Psoas muscle (tissue), 8 donors: Measurements from ENCODE around the gene COA1. TPM values are rescaled to one million over a fixed set of nuclear protein-coding genes. Genes with fewer than 3 reads are reported as not detected.

Experiments
- ATAC-seq, 4 donors: fragments of 200-7000 bp; cut with Tn5 transposase; one replicate each; pipeline ENCODE4 v1.9.1; 2020; ENCODE audit warnings: moderate library complexity in 3 of 4, mild to moderate bottlenecking in 2 of 4
- DNase-seq, 2 donors: peaks; one replicate each; pipeline ENCODE4 v3.0.0-alpha.2; 2020
- H3K27ac ChIP-seq: fragments of 200-600 bp; one replicate; pipeline ENCODE4 v1.8.0; 2022
- H3K27me3 ChIP-seq, 3 donors: fragments of 200-600 bp in 1 of 3; one replicate each; pipeline versions ENCODE4 v1.6.1 to v1.8.0; 2013 to 2022; ENCODE audit warnings: low read length in 2 of 3, mild to moderate bottlenecking in 2 of 3, moderate library complexity in 1 of 3; ENCODE audit not compliant: insufficient read depth in 3 of 3
- H3K36me3 ChIP-seq, 2 donors: fragments of 200-600 bp in 1 of 2; one replicate each; pipeline versions ENCODE4 v1.6.1 to v1.8.0; 2013 to 2022; ENCODE audit warnings: low read depth in 1 of 2, mild to moderate bottlenecking in 1 of 2, moderate library complexity in 1 of 2; ENCODE audit not compliant: insufficient read depth in 1 of 2
- H3K4me1 ChIP-seq: fragments of 200-600 bp; one replicate; pipeline ENCODE4 v1.8.0; 2022
- H3K4me3 ChIP-seq: fragments of 200-600 bp; one replicate; pipeline ENCODE4 v1.8.0; 2022; ENCODE audit warnings: mild to moderate bottlenecking
- H3K9me3 ChIP-seq: fragments of 200-600 bp; one replicate; pipeline ENCODE4 v1.8.0; 2022
- WGBS, 3 donors: extraction: QIAGEN DNeasy Blood & Tissue Kit; methylation state at CpG; one replicate each; pipeline versions ENCODE4 v1.1.6 to v1.1.7; 2013; 5-methylcytosine and 5-hydroxymethylcytosine counted together
- intact Hi-C, 2 donors: fragments of 100-400 bp; cut with DNase I; formaldehyde crosslinking; loops; one replicate each; pipeline versions ENCODE4 v1.11.0 to v1.14.2; 2022
- polyA plus RNA-seq, 3 donors: library from polyadenylated mRNA; stranded (reverse); fragments of 200-250 nt; gene quantifications; one replicate each; pipeline ENCODE4 v1.2.3, GENCODE V29; 2013
- total RNA-seq, 4 donors: library from RNA; stranded (reverse); fragmentation: NEBNext Ultra II Directional in 2 of 4; extraction: Animal tissue kit (Norgen Biotek cat#: 25700) in 2 of 4; gene quantifications; one replicate each; pipeline versions ENCODE4 v1.2.1 to v1.2.4, GENCODE V29; 2021 to 2023
- TF ChIP-seq, protein P1 (sequence below): fragments of 200-600 bp; IDR thresholded peaks from one replicate; pipeline ENCODE4 v1.8.0; 2022; ENCODE audit warnings: antibody characterized with exemption
- donor health status: healthy with polysubstance abuse.
- donor health status: DM: no; HTN: no; CAD: no; lungs with moderate emphysema.
- donor health status: Bipolar disorder and iron deficiency.
- donor health status: healthy.
- donor health status: DM: yes; HTN: yes; CAD: no.
- donor health status: DM: no; HTN: no; CAD: no.
- donor health status: DM: no; HTN: no; CAD: no.
- donor health status: DM: yes; HTN: yes; CAD: no.

COA1 gene
- total and polyA plus RNA-seq, 7 donors: 41.5 to 74.9 (median 60.5) TPM

DNA sequence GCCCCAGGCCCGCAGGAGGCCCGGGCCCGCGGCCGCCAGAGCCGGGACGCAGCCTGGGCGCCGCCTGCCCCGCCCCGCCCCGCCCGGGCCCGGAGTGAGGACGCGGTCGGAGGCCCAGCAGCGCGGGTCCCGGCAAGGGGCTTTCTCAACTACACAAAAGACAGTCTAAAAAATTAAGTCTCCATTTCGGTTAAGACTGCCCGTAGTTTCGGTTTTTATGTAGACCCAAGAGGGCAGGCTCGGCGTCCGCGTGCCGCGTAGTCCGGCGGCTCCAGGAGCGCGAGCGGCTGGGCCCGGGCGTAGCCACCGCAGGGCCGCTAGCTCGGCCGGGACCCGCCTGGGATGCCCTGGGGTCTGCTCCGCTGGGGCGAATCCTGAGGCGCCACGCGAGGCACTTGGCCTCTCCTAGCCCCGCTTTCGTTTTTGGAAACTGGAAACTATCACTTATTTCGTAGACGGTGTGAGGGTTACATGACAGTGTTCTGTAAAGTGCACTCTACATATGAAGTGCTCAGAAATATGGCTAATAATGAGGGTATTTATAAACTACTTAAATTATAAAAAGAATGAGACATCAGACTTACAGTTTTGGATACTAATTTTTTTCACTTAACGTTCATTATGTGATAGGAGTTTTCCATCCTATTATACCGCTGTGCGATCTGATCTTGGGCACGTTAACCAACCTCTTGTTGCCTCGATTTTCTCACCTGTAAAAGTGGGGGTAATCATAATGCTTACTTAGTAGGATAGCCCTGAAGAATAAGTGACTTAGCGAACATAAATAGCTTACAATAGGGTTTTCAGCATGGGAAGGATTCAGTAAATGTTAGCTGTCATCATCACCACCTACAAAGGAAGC, 29.7 kb upstream of the COA1 start:
- H3K9me3 ChIP-seq: no peaks in the 10 kb centered on the region
- peak overlapping the region; percentile 74 for H3K27ac ChIP-seq
- 3 to 5% (median 4%) methylated on average over 44 to 56 of the region's 56 CpGs for WGBS, 3 donors
- peak overlapping the region; percentile 66 for H3K4me3 ChIP-seq
- peaks cover 10% of the 10 kb centered on the region for H3K4me1 ChIP-seq
- intact Hi-C loops: loop anchor here in 1 of 2 donors (10.0 kb wide), 1 partner anchor 76 kb away; no protein-coding TSS in a partner anchor
- H3K27me3 ChIP-seq: no peaks in the 10 kb centered on the region
- TF ChIP-seq, protein P1, sequence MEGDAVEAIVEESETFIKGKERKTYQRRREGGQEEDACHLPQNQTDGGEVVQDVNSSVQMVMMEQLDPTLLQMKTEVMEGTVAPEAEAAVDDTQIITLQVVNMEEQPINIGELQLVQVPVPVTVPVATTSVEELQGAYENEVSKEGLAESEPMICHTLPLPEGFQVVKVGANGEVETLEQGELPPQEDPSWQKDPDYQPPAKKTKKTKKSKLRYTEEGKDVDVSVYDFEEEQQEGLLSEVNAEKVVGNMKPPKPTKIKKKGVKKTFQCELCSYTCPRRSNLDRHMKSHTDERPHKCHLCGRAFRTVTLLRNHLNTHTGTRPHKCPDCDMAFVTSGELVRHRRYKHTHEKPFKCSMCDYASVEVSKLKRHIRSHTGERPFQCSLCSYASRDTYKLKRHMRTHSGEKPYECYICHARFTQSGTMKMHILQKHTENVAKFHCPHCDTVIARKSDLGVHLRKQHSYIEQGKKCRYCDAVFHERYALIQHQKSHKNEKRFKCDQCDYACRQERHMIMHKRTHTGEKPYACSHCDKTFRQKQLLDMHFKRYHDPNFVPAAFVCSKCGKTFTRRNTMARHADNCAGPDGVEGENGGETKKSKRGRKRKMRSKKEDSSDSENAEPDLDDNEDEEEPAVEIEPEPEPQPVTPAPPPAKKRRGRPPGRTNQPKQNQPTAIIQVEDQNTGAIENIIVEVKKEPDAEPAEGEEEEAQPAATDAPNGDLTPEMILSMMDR: no peak
- DNase-seq (peak; percentile 42 to 58), ATAC-seq (peak; percentile 80 to 83 (median 80))
- H3K36me3 ChIP-seq: no peaks in the 10 kb centered on the region

DNA sequence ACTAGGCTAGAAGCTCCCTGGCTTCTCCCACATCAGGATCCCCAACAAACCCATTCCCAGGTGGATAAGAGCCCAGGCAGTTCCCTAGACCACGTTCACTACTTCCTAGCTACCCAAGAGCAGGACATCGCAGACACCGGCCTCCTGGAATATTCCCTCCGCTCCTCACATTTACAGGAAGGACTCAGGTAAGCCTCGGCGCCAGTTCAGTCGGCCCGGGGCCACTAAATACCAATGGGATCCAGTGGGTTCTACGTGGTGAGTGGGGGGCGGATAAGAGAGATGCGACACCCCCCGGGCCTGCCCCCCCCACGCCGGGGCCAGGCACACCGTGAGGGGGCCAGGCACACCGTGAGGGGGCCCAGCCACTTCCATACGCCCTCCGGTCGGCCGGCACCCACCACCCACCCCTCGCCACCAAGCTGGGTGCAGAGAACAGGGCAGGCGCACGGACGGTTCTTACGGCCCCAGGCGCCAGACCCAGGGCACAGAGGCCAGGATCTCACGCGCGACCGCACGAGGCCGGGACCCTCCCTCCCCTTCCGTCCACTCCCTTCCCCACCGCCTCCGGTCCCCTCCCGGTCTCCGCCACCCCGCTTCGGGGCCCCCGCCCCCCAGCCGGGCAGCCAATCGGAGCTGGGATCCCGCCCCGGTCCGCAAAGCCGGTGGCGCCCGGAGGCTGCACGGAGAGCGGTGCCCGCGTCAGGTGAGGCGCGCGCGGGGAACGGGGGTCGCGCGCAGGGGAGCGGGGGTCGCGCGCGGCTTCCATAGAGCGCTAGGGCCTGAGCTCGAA, 28.9 kb upstream of the COA1 start, which contains the start of gene BLVRA:
Gene BLVRA, plus strand, starts transcription at position 652 of the 793 bp plus-strand sequence. CDS start 12,479 bp downstream, outside the sequence.
- H3K27ac ChIP-seq: peak within 1 kb of the TSS; percentile 74
- ATAC-seq (peak; percentile 78 to 93 (median 87)), DNase-seq (peak; percentile 67 to 78)
- H3K36me3 ChIP-seq: no peaks in the 10 kb centered on the region
- peaks cover 8% of the 10 kb centered on the region for H3K4me1 ChIP-seq
- TF ChIP-seq, protein P1: no peak
- no peaks in the 10 kb centered on the region for H3K9me3 ChIP-seq
- H3K4me3 ChIP-seq: peak within 1 kb of the TSS; percentile 66
- intact Hi-C loops: loop anchor here in 1 of 2 donors (10.0 kb wide), 1 partner anchor 77 kb away; no protein-coding TSS in a partner anchor
- no peaks in the 10 kb centered on the region for H3K27me3 ChIP-seq
- WGBS, 3 donors: 3 to 6% (median 6%) methylated on average over 37 to 67 of the region's 67 CpGs

DNA sequence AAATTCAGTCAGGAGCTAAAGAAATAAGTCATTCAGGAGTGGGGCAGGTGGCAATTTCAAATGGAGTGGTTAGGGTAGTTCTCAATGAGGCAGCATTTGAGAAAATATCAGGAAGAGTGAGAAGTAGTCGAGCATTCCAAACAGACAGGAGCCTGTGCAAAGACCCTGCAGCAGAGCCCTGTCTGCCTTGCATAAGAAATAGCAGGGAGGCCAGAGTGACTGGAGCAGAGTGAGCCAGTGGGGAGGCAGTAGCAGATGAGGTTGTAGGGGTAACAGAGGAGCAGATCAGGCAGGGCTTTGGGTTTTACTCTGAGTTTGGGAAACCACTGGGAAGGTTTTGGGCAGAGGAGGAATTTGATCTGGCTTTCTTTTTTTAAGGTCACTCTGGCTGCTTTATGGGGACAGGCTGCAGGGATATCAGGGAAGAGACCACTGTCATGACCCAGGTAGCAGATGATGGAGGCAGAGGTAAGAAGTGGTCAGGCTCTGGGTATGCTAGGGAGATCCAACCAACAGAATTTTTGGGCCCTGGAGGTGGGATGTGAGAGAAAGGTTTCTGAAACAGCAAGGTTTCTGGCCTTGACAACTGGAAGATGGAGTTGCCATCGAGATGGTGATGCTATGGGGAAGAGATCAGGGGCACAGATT, 27.9 kb upstream of the COA1 start:
- TF ChIP-seq, protein P1: no peak
- 88 to 90% (median 89%) methylated on average over 2 of the region's 2 CpGs for WGBS, 3 donors
- H3K4me3 ChIP-seq: peak overlapping the region; percentile 66
- DNase-seq: no peak
- no peaks in the 10 kb centered on the region for H3K27me3 ChIP-seq
- H3K4me1 ChIP-seq: peaks cover 8% of the 10 kb centered on the region
- intact Hi-C loops: loop anchor here in 1 of 2 donors (10.0 kb wide), 1 partner anchor 78 kb away; no protein-coding TSS in a partner anchor
- no peak overlapping the region for H3K27ac ChIP-seq
- H3K9me3 ChIP-seq: no peaks in the 10 kb centered on the region
- no peak for ATAC-seq
- H3K36me3 ChIP-seq: no peaks in the 10 kb centered on the region

DNA sequence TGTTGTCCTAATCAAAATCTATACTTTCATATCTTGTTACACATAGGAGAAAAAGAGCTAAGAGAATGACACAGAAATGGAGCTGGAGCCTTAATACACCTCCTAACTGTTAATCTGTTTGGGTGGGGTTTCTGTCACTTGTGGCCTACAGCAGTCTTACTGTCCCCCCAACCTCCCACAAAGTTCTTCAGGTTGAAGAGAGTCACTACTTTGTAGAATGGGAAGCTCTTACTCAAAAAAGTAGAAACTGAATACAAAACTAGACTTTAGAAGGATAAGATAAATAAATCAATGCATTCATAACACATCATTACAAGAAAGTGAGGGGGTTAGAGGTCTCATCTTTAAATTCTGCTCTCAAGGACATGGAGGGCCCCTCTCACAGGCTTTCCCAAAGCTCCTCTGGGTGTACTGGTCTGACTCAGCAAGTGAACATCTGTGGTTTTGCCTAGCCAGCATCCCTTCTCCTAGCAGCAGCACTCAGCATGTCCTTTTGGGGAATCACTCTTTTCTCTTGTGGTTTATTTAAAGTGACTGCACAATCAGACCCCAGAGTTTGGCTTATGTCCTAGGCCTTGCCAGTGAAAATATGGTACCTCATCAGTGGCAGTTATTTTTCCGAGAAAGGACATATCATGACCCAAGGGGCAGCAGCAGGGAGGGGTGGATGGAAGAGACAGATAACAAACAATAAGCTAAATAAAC, 27.2 kb upstream of the COA1 start:
- Histone ChIP-seq H3K27me3 (no peaks in the 10 kb centered on the region), H3K36me3 (no peaks in the 10 kb centered on the region), H3K4me3 (no peak overlapping the region), H3K4me1 (peaks cover 5% of the 10 kb centered on the region), H3K27ac (no peak overlapping the region), H3K9me3 (no peaks in the 10 kb centered on the region)
- WGBS, 3 donors: 87 to 96% (median 90%) methylated on average over 1 of the region's 1 CpG
- TF ChIP-seq, protein P1: no peak
- DNase-seq: no peak
- intact Hi-C loops: loop anchor here in 1 of 2 donors (10.0 kb wide), 1 partner anchor 78 kb away; no protein-coding TSS in a partner anchor
- ATAC-seq: no peak
